Spleen (tissue), 11 donors: ENCODE measurements around the gene CAMTA1. TPM values are rescaled to one million over a fixed set of nuclear protein-coding genes. Genes with fewer than 3 reads are reported as not detected.

Experiments
- DNase-seq: peaks from one replicate; pipeline ENCODE4 v3.0.0-alpha.2; 2020
- H3K27ac ChIP-seq, 8 donors: fragments of 200-600 bp; sonication (generic) in 7 of 8; 1 replicate in 4 of 8; 2 replicates in 4 of 8; pipeline versions ENCODE4 v1.5.0 to v1.8.0; 2016 to 2021; ENCODE audit warnings: inconsistent platforms in 4 of 8, mild to moderate bottlenecking in 4 of 8, moderate library complexity in 1 of 8
- H3K27me3 ChIP-seq, 7 donors: fragments of 200-600 bp; sonication (generic) in 6 of 7; replicated peaks in 1 of 7; 1 replicate in 4 of 7; 2 replicates in 3 of 7; pipeline versions ENCODE4 v1.5.0 to v1.8.0; 2016 to 2021; ENCODE audit warnings: inconsistent platforms in 3 of 7, mild to moderate bottlenecking in 1 of 7
- H3K36me3 ChIP-seq, 6 donors: fragments of 200-600 bp; sonication (generic) in 5 of 6; 1 replicate in 4 of 6; 2 replicates in 2 of 6; pipeline versions ENCODE4 v1.5.0 to v1.8.0; 2016 to 2021; ENCODE audit warnings: inconsistent platforms in 2 of 6
- H3K4me1 ChIP-seq, 6 donors: fragments of 200-600 bp; sonication (generic) in 5 of 6; 1 replicate in 3 of 6; 2 replicates in 3 of 6; pipeline versions ENCODE4 v1.5.0 to v1.8.0; 2016 to 2021; ENCODE audit warnings: inconsistent platforms in 3 of 6
- H3K4me3 ChIP-seq, 8 donors: fragments of 200-600 bp; sonication (generic) in 7 of 8; 1 replicate in 4 of 8; 2 replicates in 4 of 8; pipeline versions ENCODE4 v1.5.0 to v1.8.0; 2016 to 2021; ENCODE audit warnings: inconsistent platforms in 4 of 8, mild to moderate bottlenecking in 4 of 8, moderate library complexity in 2 of 8
- H3K9me3 ChIP-seq, 8 donors: fragments of 200-600 bp; sonication (generic) in 7 of 8; 1 replicate in 4 of 8; 2 replicates in 4 of 8; pipeline versions ENCODE4 v1.5.0 to v1.8.0; 2016 to 2021; ENCODE audit warnings: inconsistent platforms in 4 of 8
- POLR2A ChIP-seq, 3 donors: fragments of 450-650 bp; IDR thresholded peaks; one replicate each; pipeline ENCODE4 v1.5.1; 2017; ENCODE audit warnings: antibody characterized with exemption in 3 of 3, mild to moderate bottlenecking in 1 of 3
- POLR2AphosphoS5 ChIP-seq, 3 donors: sonication (generic); formaldehyde crosslinking; IDR thresholded peaks; one replicate each; pipeline ENCODE4 v1.5.1; 2017; ENCODE audit warnings: antibody characterized with exemption in 3 of 3
- WGBS, 5 donors: extraction: QIAGEN DNeasy Blood & Tissue Kit in 3 of 5; methylation state at CpG; one replicate each; pipeline versions ENCODE4 v1.1.5 to v1.1.7; 2013 to 2018; 5-methylcytosine and 5-hydroxymethylcytosine counted together
- intact Hi-C: fragments of 100-400 bp; cut with DNase I; formaldehyde crosslinking; loops from one replicate; pipeline ENCODE4 v1.15.0; 2023; ENCODE audit warnings: low total_unique reads
- polyA plus RNA-seq, 3 donors: library from polyadenylated mRNA; stranded (reverse); fragments of 200-250 nt; gene quantifications; one replicate each; pipeline ENCODE4 v1.2.1, GENCODE V29; 2013
- total RNA-seq, 7 donors: library from RNA; depleted of rRNA in 3 of 7; stranded (reverse); fragments of >200 nt in 3 of 7; fragmentation: NEBNext Ultra II Directional in 4 of 7; extraction: Animal tissue kit (Norgen Biotek cat#: 25700) in 4 of 7; gene quantifications; one replicate each; pipeline versions ENCODE4 v1.1.0 to v1.2.1, GENCODE V29; 2016 to 2021
- TF ChIP-seq, protein P1 (sequence below), 11 experiments: fragments of 200-600 bp in 7 of 11; fragments of 450-650 bp in 4 of 11; sonication (generic) in 4 of 11; IDR thresholded peaks in 8 of 11; conservative IDR thresholded peaks in 3 of 11; 1 replicate in 7 of 11; 2 replicates in 4 of 11; pipeline versions ENCODE4 v1.4.0 to v1.8.0; 2016 to 2021; ENCODE audit warnings: antibody characterized with exemption in 11 of 11, inconsistent platforms in 4 of 11, mild to moderate bottlenecking in 1 of 11
- donor health status: healthy with polysubstance abuse.
- donor health status: DM: no; HTN: no; CAD: no; lungs with moderate emphysema.
- donor health status: DM: no; HTN: no; CAD: no.
- donor health status: Bipolar disorder and iron deficiency.
- donor health status: healthy.
- donor health status: DM: no; HTN: no; CAD: no.
- donor health status: DM: yes; HTN: yes; CAD: no.

The CAMTA1 gene
- total and polyA plus RNA-seq, 10 donors = 53.0 to 106 (median 77.3) TPM

DNA sequence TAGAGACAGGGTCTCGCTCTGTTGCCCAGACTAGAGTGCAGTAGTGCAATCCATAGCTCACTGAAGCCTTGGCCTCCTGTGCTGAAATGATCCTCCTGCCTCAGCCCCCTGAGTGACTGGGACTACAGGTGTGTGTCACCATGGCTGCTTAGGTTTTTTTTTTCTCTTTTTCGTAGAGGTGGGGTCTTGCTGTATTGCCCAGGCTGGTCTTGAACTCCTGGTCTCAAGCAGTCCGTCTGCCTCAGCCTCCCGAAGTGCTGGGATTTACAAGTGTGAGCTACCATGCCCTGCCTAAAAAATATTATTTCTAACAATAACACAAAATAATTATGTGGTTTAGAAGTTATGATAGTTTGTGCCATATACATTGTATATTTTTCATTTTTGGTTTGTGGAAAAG is 9.9 kb downstream of the CAMTA1 start:
- peaks cover 8 to 84% (median 33%) of the 10 kb centered on the region in 6 donors for H3K4me1 ChIP-seq
- 90 to 97% (median 93%) methylated on average over 4 of the region's 4 CpGs for WGBS, 5 donors
- TF ChIP-seq POLR2A (IDR thresholded peaks at IDR 0.05) = no peak
- no peak for TF ChIP-seq POLR2AphosphoS5 (IDR thresholded peaks at IDR 0.05)
- TF ChIP-seq, protein P1, sequence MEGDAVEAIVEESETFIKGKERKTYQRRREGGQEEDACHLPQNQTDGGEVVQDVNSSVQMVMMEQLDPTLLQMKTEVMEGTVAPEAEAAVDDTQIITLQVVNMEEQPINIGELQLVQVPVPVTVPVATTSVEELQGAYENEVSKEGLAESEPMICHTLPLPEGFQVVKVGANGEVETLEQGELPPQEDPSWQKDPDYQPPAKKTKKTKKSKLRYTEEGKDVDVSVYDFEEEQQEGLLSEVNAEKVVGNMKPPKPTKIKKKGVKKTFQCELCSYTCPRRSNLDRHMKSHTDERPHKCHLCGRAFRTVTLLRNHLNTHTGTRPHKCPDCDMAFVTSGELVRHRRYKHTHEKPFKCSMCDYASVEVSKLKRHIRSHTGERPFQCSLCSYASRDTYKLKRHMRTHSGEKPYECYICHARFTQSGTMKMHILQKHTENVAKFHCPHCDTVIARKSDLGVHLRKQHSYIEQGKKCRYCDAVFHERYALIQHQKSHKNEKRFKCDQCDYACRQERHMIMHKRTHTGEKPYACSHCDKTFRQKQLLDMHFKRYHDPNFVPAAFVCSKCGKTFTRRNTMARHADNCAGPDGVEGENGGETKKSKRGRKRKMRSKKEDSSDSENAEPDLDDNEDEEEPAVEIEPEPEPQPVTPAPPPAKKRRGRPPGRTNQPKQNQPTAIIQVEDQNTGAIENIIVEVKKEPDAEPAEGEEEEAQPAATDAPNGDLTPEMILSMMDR (IDR thresholded peaks at IDR 0.05 in 8 of 11, conservative IDR thresholded peaks at IDR 0.05 in 3 of 11) = no peak
- H3K27me3 ChIP-seq = no peaks in the 10 kb centered on the region
- H3K36me3 ChIP-seq = peaks cover 0 to 26% (median 3%) of the 10 kb centered on the region in 6 donors
- DNase-seq = no peak
- H3K27ac ChIP-seq = peak overlapping the region in 2 of 8 donors; percentile 6 to 9
- no peaks in the 10 kb centered on the region for H3K9me3 ChIP-seq
- intact Hi-C loops = loop anchor here (5.0 kb wide), 1 partner anchor 272 kb away; no protein-coding TSS in a partner anchor
- H3K4me3 ChIP-seq = no peak overlapping the region

DNA sequence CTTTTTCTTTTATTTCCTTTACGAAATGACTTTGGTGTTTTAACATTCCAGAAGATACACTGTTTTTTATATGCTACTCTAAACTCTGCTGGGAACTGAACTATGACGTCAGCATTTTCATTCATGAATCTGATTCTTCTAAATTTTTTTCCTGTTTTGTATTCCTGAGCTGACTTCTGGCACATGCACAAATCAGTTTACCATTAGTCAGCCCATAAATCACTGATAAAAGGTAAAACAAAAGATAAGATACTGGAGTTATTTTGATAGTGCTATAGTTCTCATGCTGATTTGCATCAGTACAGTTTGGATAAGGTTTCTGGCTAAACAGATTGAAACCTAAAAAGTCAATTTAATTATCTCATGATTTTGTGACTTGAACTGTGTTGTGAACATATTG is 10.4 kb downstream of the CAMTA1 start:
- Histone ChIP-seq H3K4me3 (no peak overlapping the region), H3K36me3 (peaks cover 0 to 26% (median 3%) of the 10 kb centered on the region in 6 donors)

DNA sequence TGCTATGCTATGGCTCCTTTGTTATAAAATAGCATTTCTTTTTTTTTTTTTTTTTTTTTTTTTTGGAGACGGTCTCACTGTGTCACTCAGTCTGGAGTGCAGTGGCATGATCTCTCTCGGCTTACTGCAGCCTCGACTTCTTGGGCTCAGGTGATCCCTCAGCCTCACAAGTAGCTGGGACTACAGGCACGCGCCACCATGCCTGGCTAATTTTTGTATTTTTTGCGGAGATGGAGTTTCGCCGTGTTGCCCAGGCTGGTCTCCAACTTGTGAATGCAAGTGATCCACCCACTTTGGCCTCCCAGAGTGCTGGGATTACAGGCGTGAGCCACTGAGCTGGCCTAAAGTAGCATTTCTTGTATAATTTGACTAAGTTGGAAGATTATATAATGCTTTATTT is 10.8 kb downstream of the CAMTA1 start:
- Histone ChIP-seq H3K27ac (peak overlapping the region in 2 of 8 donors; percentile 11 to 55), H3K36me3 (peaks cover 0 to 26% (median 3%) of the 10 kb centered on the region in 6 donors), H3K4me3 (no peak overlapping the region), H3K9me3 (no peaks in the 10 kb centered on the region), H3K4me1 (peaks cover 14 to 85% (median 41%) of the 10 kb centered on the region in 6 donors), H3K27me3 (no peaks in the 10 kb centered on the region)
- WGBS, 5 donors = 85 to 89% (median 88%) methylated on average over 9 of the region's 9 CpGs
- intact Hi-C loops = loop anchor here (5.0 kb wide), 1 partner anchor 271 kb away; no protein-coding TSS in a partner anchor
- no peak for DNase-seq
- TF ChIP-seq POLR2A (IDR thresholded peaks at IDR 0.05) (no peak), POLR2AphosphoS5 (IDR thresholded peaks at IDR 0.05) (no peak)

More for the DNA sequence above, 10.4 kb downstream of the CAMTA1 start:
- DNase-seq = no peak
- no peak for TF ChIP-seq POLR2A (IDR thresholded peaks at IDR 0.05)
- TF ChIP-seq POLR2AphosphoS5 (IDR thresholded peaks at IDR 0.05) = no peak
- TF ChIP-seq, protein P1 (IDR thresholded peaks at IDR 0.05 in 8 of 11, conservative IDR thresholded peaks at IDR 0.05 in 3 of 11) = no peak
- no peaks in the 10 kb centered on the region for H3K9me3 ChIP-seq
- H3K4me1 ChIP-seq = peaks cover 12 to 84% (median 37%) of the 10 kb centered on the region in 6 donors
- WGBS, 5 donors = 42 to 57% (median 53%) methylated on average over 2 of the region's 2 CpGs
- H3K27ac ChIP-seq = peak overlapping the region in 3 of 8 donors; percentile 6 to 55 (median 11)
- no peaks in the 10 kb centered on the region for H3K27me3 ChIP-seq
- intact Hi-C loops = loop anchor here (5.0 kb wide), 1 partner anchor 272 kb away; no protein-coding TSS in a partner anchor

DNA sequence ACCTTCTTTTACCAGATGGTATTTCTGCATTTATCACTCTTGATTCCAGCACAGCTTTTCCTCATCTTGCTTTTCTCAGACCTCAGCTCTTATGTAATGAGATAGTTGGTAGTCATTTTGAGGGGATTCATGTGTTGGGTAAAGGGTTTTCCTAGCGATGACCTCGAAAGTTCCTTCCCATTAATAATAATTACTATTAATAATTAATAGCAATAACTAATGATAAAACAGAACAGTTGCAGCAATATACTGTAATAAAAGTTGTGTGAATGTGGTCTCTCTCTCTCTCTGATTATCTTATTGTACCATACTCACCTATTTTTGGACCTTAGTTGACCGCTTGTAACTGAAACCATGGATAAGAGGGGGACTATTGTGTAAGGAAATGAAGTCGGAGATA is 14.2 kb downstream of the CAMTA1 start:
- no peak for TF ChIP-seq POLR2AphosphoS5 (IDR thresholded peaks at IDR 0.05)
- TF ChIP-seq, protein P1 (IDR thresholded peaks at IDR 0.05 in 8 of 11, conservative IDR thresholded peaks at IDR 0.05 in 3 of 11) = no peak
- TF ChIP-seq POLR2A (IDR thresholded peaks at IDR 0.05) = no peak
- no peaks in the 10 kb centered on the region for H3K27me3 ChIP-seq
- H3K27ac ChIP-seq = no peak overlapping the region
- no peaks in the 10 kb centered on the region for H3K9me3 ChIP-seq
- intact Hi-C loops = loop anchor here (5.0 kb wide), 1 partner anchor 268 kb away; no protein-coding TSS in a partner anchor
- 84 to 95% (median 89%) methylated on average over 4 of the region's 4 CpGs for WGBS, 5 donors
- no peak for DNase-seq
- H3K36me3 ChIP-seq = peaks cover 0 to 14% (median 0%) of the 10 kb centered on the region in 6 donors
- peaks cover 16 to 85% (median 47%) of the 10 kb centered on the region in 6 donors for H3K4me1 ChIP-seq
- no peak overlapping the region for H3K4me3 ChIP-seq
